HepG2 (cell line): Measurements from ENCODE around the gene LOXL3. TPM values are rescaled to one million over a fixed set of nuclear protein-coding genes. Genes with fewer than 3 reads are reported as not detected.

Source experiments
- CHCHD3 ChIP-seq: sonication (generic); formaldehyde crosslinking; IDR thresholded peaks from 2 replicates; pipeline ENCODE4 v1.8.0; 2022; ENCODE audit warnings: mild to moderate bottlenecking, missing genetic modification reagents, moderate library complexity
- GABPB1 ChIP-seq: IDR thresholded peaks from 2 replicates; pipeline ENCODE4 v1.6.1; 2016; ENCODE audit warnings: mild to moderate bottlenecking, missing genetic modification reagents, moderate library complexity, missing compliant biosample characterization
- MAZ ChIP-seq, 2 experiments: sonication (generic) in 1 of 2; formaldehyde crosslinking in 1 of 2; IDR thresholded peaks; 2 replicates each; pipeline versions ENCODE4 v1.5.0 to v1.6.1; 2012 to 2020; ENCODE audit warnings: low read depth in 2 of 2, mild to moderate bottlenecking in 2 of 2, borderline replicate concordance in 1 of 2, improper control_type of control experiment in 1 of 2, low read length in 1 of 2, missing genetic modification reagents in 1 of 2, moderate library complexity in 1 of 2
- MNT ChIP-seq: fragments of 450-650 bp; IDR thresholded peaks from 2 replicates; pipeline ENCODE4 v1.6.1; 2016
- PAF1 ChIP-seq: IDR thresholded peaks from 2 replicates; pipeline ENCODE4 v1.6.1; 2016; ENCODE audit warnings: missing genetic modification reagents, missing compliant biosample characterization
- PHF8 ChIP-seq: sonication (generic); formaldehyde crosslinking; IDR thresholded peaks from 2 replicates; pipeline ENCODE4 v1.5.0; 2020; ENCODE audit warnings: missing genetic modification reagents
- RBM22 ChIP-seq: fragments of 200-400 bp; formaldehyde crosslinking; optimal IDR thresholded peaks from 2 replicates; pipeline ENCODE3; 2017; ENCODE audit warnings: mild to moderate bottlenecking, low read length, moderate library complexity
- RXRA ChIP-seq: sonication (generic); formaldehyde crosslinking; IDR thresholded peaks from 2 replicates; pipeline ENCODE4 v1.5.1; 2020; ENCODE audit warnings: missing genetic modification reagents
- SP4 ChIP-seq: sonication (generic); formaldehyde crosslinking; IDR thresholded peaks from 2 replicates; pipeline ENCODE4 v1.8.1; 2023; ENCODE audit warnings: mild to moderate bottlenecking, missing genetic modification reagents
- ZNF749 ChIP-seq: sonication (generic); formaldehyde crosslinking; IDR thresholded peaks from 2 replicates; pipeline ENCODE4 v1.8.0; 2022; ENCODE audit warnings: mild to moderate bottlenecking, missing genetic modification reagents, moderate library complexity, borderline replicate concordance
- ZNF891 ChIP-seq: sonication (generic); formaldehyde crosslinking; IDR thresholded peaks from 2 replicates; pipeline ENCODE4 v1.5.0; 2020; ENCODE audit warnings: mild to moderate bottlenecking, missing genetic modification reagents
- polyA plus RNA-seq, 8 experiments: library from polyadenylated mRNA; depleted of rRNA in 3 of 8; stranded (reverse) in 7 of 8; unstranded in 1 of 8; fragments of >200 nt; fragmentation: Illumina TruSeq in 4 of 8; extraction: Trizol in 4 of 8; gene quantifications; 2 replicates each; pipeline versions ENCODE4 v1.2.1 to v1.2.3, GENCODE V29; 2011 to 2016; ENCODE audit warnings: low read depth in 4 of 8, missing spikeins in 1 of 8, mixed read lengths in 1 of 8; ENCODE audit not compliant: insufficient read depth in 1 of 8
- total RNA-seq, 5 experiments: library from RNA; depleted of rRNA; stranded (reverse); fragments of >200 nt; fragmentation: Illumina TruSeq; extraction: Trizol; gene quantifications; 2 replicates each; pipeline ENCODE4 v1.2.3, GENCODE V29; 2016; ENCODE audit warnings: low read depth in 1 of 5

The LOXL3 gene
- total and polyA plus RNA-seq, 2 of the 13 experiments (the other 11 are each of a cell fraction or from before 2014, with no cell fraction given), result 0.55 to 6.5 TPM

GRCh38 chr2:74505448-74506246 is 48.1 kb downstream of the LOXL3 start (continued):
- TF ChIP-seq MNT, result no peak
- no peak for TF ChIP-seq GABPB1 (CRISPR knock-in tag)
- peak; percentile 94 for TF ChIP-seq RBM22
- TF ChIP-seq PAF1 (CRISPR knock-in tag), result peak; percentile 28; the same call in 1 of the 2 replicates
- TF ChIP-seq CHCHD3, result no peak
- TF ChIP-seq MAZ (IDR thresholded peaks at IDR 0.05; ENCODE audit: borderline replicate concordance, low read depth, low read length), result no peak
- TF ChIP-seq MAZ (CRISPR knock-in tag; IDR thresholded peaks at IDR 0.05; ENCODE audit: low read depth), result no peak
- peak; percentile 30; the same call in 1 of the 2 replicates for TF ChIP-seq PHF8 (CRISPR knock-in tag)
- 0 out of 2 replicates have a peak, but pooled peaks have one; percentile 17 for TF ChIP-seq SP4 (CRISPR knock-in tag)
- no peak for TF ChIP-seq ZNF891
- 0 out of 2 replicates have a peak, but pooled peaks have one; percentile 22 for TF ChIP-seq RXRA (CRISPR knock-in tag)
- no peak for TF ChIP-seq ZNF749 (CRISPR knock-in tag)
